ENCODE results near the gene RAF1.

DNA sequence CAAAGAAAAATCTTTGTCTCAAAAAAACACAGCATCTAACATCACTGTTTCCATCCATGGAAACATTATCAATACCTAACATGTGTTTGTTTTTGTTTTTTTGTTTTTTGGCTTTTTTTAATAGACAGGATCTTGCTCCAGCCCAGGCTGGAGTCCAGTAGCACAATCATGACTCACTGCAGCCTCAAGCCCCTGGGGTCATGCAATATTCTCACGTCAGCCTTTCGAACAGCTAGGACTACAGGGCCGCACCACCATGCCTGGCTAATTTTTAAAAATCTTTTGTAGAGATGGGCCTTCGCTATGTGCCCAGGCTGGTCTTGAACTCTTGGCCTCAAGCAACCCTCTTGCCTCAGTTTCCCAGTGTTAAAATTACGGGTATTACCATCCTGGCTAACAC is 52.8 kb downstream of the RAF1 start:
- TF ChIP-seq POLR2AphosphoS5 (IDR thresholded peaks at IDR 0.05; ENCODE audit: low read depth, low read length) (no peak), TAF1 (IDR thresholded peaks at IDR 0.05; ENCODE audit: borderline replicate concordance, insufficient read depth, low read length) (no peak)
